PC-3 (cell line): Measurements from ENCODE around the gene PROCA1. TPM values are rescaled to one million over a fixed set of nuclear protein-coding genes. Genes with fewer than 3 reads are reported as not detected.

Source experiments
- ATAC-seq: fragments of 200-7000 bp; cut with Tn5 transposase; 2 replicates; pipeline ENCODE4 v1.9.1; 2020; ENCODE audit warnings: mild to moderate bottlenecking, moderate library complexity
- BruUV-seq: library from RNA; stranded (reverse); fragments of 400-500 nt; replicated peaks from 2 replicates; lab custom pipeline; 2021; lab: Mats Ljungman, UMichigan
- CTCF ChIA-PET: fragments of 300-600 bp; sonication (Branson Sonifier 250); formaldehyde crosslinking; loops from one replicate; lab custom pipeline; 2022; ENCODE audit warnings: antibody characterized with exemption; lab: Charles Lee
- POLR2A ChIA-PET: fragments of 300-600 bp; sonication (Branson Sonifier 250); formaldehyde crosslinking; loops from one replicate; lab custom pipeline; 2022; ENCODE audit warnings: antibody characterized with exemption; ENCODE audit not compliant: unreplicated experiment; lab: Charles Lee
- DNase-seq: peaks from one replicate; pipeline ENCODE4 v3.0.0-alpha.2; 2015
- H2AFZ ChIP-seq: fragments of 300-600 bp; sonication (generic); 2 replicates; pipeline ENCODE4 v1.6.0; 2016; ENCODE audit warnings: antibody characterized with exemption, low read length
- H3F3A ChIP-seq: fragments of 300-600 bp; sonication (generic); one replicate; pipeline ENCODE4 v1.6.0; 2017; ENCODE audit warnings: antibody characterized with exemption, low read length, control low read depth, mild to moderate bottlenecking; ENCODE audit not compliant: unreplicated experiment
- H3K27ac ChIP-seq: fragments of 300-600 bp; sonication (generic); 2 replicates; pipeline ENCODE4 v1.5.1; 2016; ENCODE audit warnings: mild to moderate bottlenecking, low read length
- H3K27me3 ChIP-seq: fragments of 300-600 bp; sonication (generic); 2 replicates; pipeline ENCODE4 v1.6.1; 2016; ENCODE audit warnings: low read length, mixed read lengths
- H3K36me3 ChIP-seq: fragments of 300-600 bp; sonication (generic); 2 replicates; pipeline ENCODE4 v1.6.1; 2016; ENCODE audit warnings: low read depth, mixed run types, low read length, mixed read lengths
- H3K4me1 ChIP-seq: fragments of 300-600 bp; sonication (generic); 2 replicates; pipeline ENCODE4 v1.5.1; 2016; ENCODE audit warnings: low read length; ENCODE audit not compliant: insufficient read depth
- H3K4me2 ChIP-seq: fragments of 300-600 bp; sonication (generic); 2 replicates; pipeline ENCODE4 v1.6.0; 2016; ENCODE audit warnings: low read length
- H3K4me3 ChIP-seq: fragments of 300-600 bp; sonication (generic); 2 replicates; pipeline ENCODE4 v1.5.1; 2016; ENCODE audit warnings: mild to moderate bottlenecking, low read length, mixed read lengths
- H3K79me2 ChIP-seq: fragments of 300-600 bp; sonication (generic); 2 replicates; pipeline ENCODE4 v1.6.1; 2017; ENCODE audit warnings: low read length, mixed read lengths
- H3K9ac ChIP-seq: fragments of 300-600 bp; sonication (generic); 2 replicates; pipeline ENCODE4 v1.6.0; 2016; ENCODE audit warnings: mild to moderate bottlenecking, low read length
- H3K9me2 ChIP-seq: fragments of 300-600 bp; sonication (generic); replicated peaks from 2 replicates; pipeline ENCODE4 v1.6.1; 2016; ENCODE audit warnings: mixed run types, low read length, mixed read lengths
- H3K9me3 ChIP-seq: fragments of 300-600 bp; sonication (generic); 2 replicates; pipeline ENCODE4 v1.6.1; 2016; ENCODE audit warnings: low read length, mixed read lengths
- H4K20me1 ChIP-seq: fragments of 300-600 bp; sonication (generic); 2 replicates; pipeline ENCODE4 v1.6.1; 2016; ENCODE audit warnings: low read length, mixed read lengths
- CTCF ChIP-seq: fragments of 300-600 bp; sonication (generic); conservative IDR thresholded peaks from 2 replicates; pipeline ENCODE4 v1.5.1; 2017; ENCODE audit warnings: antibody characterized with exemption, low read depth, mild to moderate bottlenecking, low read length
- EZH2 ChIP-seq: fragments of 300-600 bp; sonication (generic); IDR thresholded peaks from one replicate; pipeline ENCODE4 v1.6.1; 2017; ENCODE audit warnings: antibody characterized with exemption, mild to moderate bottlenecking, low read length; ENCODE audit not compliant: unreplicated experiment
- EZH2phosphoT487 ChIP-seq: fragments of 300-600 bp; sonication (generic); IDR thresholded peaks from 2 replicates; pipeline ENCODE4 v1.6.1; 2018; ENCODE audit warnings: mild to moderate bottlenecking, antibody characterized with exemption, low read length, borderline replicate concordance
- intact Hi-C: fragments of 100-400 bp; cut with micrococcal nuclease; formaldehyde crosslinking; loops from 2 replicates; pipeline ENCODE4 v1.9.0; 2023
- total RNA-seq: library from RNA; depleted of rRNA; stranded (reverse); fragments of >200 nt; gene quantifications from 2 replicates; pipeline ENCODE4 v1.2.3, GENCODE V29; 2014

PROCA1 gene
- total RNA-seq, 1 experiment from 2014 or later, result 1.9 TPM

- Histone ChIP-seq H3K27ac (peak overlapping the region; percentile 75), H2AFZ (no peak overlapping the region), H3K9me2 (no peaks in the 10 kb centered on the region), H3K4me3 (peak overlapping the region; percentile 93), H3F3A (peaks cover 12% of the 10 kb centered on the region), H3K79me2 (peaks cover 60% of the 10 kb centered on the region), H3K36me3 (peaks cover 43% of the 10 kb centered on the region), H3K9me3 (no peaks in the 10 kb centered on the region), H3K4me2 (peak overlapping the region; percentile 96), H4K20me1 (peaks cover 32% of the 10 kb centered on the region), H3K9ac (peak overlapping the region; percentile 99), H3K27me3 (no peaks in the 10 kb centered on the region), H3K4me1 (peaks cover 43% of the 10 kb centered on the region)
- intact Hi-C loops, result loop anchor here (10.0 kb wide), 1 partner anchor 184 kb away; the partner anchor contains the start of gene DHRS13
- ATAC-seq (no peak), DNase-seq (no peak)
- TF ChIP-seq EZH2 (no peak), CTCF (no peak), EZH2phosphoT487 (no peak)
- BruUV-seq, result TSS peak; percentile 82
- ChIA-PET CTCF (no interaction called here), POLR2A (interaction anchor here (1.2 to 1.8 kb wide), 2 partner anchors 9 to 231 kb away, joined by 9 to 12 read pairs; partner anchors contain the start of gene PHF12)
These were observed 8.7 kb upstream of the PROCA1 start for GRCh38 chr17:28720247-28720996.

DNA sequence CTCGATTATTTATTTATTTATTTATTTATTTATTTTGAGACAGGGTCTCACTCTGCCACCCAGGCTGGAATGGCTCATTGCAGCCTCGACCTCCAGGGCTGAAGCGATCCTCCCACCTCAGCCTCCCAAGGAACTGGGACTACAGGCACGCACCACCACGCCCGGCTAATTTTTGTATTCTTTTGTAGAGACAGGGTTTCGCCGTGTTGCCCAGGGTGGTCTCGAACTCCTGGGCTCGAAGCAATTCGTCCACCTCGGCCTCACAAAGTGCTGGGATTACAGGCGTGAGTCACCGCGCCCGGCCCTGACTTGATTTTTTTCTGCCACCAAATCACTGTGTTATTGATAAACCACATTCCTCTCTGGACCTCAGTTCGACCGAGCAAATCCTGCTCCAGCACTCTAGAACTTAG lies 7.3 kb upstream of the PROCA1 start:
- Histone ChIP-seq H3K27ac (peak overlapping the region; percentile 75), H3K4me3 (peak overlapping the region; percentile 93), H3K9ac (peak overlapping the region; percentile 99), H3K36me3 (peaks cover 45% of the 10 kb centered on the region), H3K4me2 (peak overlapping the region; percentile 96), H3K9me2 (no peaks in the 10 kb centered on the region), H3K9me3 (no peaks in the 10 kb centered on the region), H3K79me2 (peaks cover 63% of the 10 kb centered on the region), H2AFZ (peak overlapping the region; percentile 69), H3K27me3 (no peaks in the 10 kb centered on the region), H3F3A (peaks cover 6% of the 10 kb centered on the region), H4K20me1 (peaks cover 28% of the 10 kb centered on the region), H3K4me1 (peaks cover 39% of the 10 kb centered on the region)
- BruUV-seq, result no TSS peak
- ATAC-seq (no peak), DNase-seq (no peak)
- ChIA-PET CTCF (interaction anchor here (0.6 to 1.0 kb wide), 4 partner anchors 24 to 873 kb away, joined by 3 to 6 read pairs (median 3); partner anchors contain the start of gene TRAF4), POLR2A (interaction anchor here (0.6 to 1.8 kb wide), 6 partner anchors 8 to 376 kb away, joined by 3 to 12 read pairs (median 4); partner anchors contain the start of gene PHF12)
- intact Hi-C loops, result loop anchor here (10.0 kb wide), 1 partner anchor 74 kb away; the partner anchor contains the start of gene BLTP2
- TF ChIP-seq EZH2 (no peak), EZH2phosphoT487 (no peak), CTCF (no peak)
